HG02938 (cell line): ENCODE data around the gene IFT122.
"Not testable (repeated sequence)": the region's sequence is repeated elsewhere in the genome, so short reads cannot be mapped to it uniquely, and the experiment has no call there.

Experiments
- ATAC-seq: cut with Tn5 transposase; IDR thresholded peaks from one replicate; pipeline ENCODE4 v1.9.1; 2021; ENCODE audit warnings: mild to moderate bottlenecking, moderate library complexity; ENCODE audit not compliant: unreplicated experiment

The IFT122 gene

DNA sequence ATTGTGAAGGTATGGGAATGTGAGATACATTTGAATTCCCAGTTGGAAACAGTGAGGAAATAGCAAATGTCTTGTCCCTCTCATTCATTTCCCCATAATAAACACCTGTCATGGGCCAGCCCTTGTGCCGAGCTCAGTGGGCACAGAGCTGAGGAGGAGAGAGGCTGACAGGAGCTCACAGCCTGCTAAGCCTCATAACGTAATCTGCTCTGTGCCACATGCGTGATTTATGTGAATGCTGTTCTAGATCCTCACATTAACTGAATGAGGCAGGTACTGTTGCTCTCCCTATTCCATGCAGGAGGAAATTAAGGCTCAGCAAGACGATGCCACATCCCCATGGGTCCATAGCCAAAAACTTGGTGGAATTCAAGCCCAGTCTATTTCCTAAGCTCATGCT lies 53.2 kb downstream of the IFT122 start:
- ATAC-seq = no peak

DNA sequence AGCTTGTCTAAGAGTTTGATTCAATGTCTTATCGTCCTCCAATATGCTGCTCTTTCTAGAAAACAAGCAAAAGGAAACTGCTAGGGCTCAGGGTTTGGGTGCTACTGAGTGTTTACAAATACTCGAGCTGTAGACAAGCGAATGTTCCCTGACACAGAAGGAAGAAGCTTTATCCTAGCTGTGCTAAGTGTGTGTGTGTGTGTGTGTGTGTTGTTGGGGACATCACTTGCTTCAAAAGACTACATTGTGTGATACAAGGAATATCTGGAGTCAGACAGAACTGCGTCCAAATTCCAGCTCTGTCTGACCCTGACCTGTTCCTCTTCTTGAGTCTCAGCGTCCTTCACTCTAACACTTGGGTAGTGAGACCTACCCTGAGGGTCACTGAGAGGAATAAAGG lies 54.5 kb downstream of the IFT122 start:
- ATAC-seq = not testable (repeated sequence)

DNA sequence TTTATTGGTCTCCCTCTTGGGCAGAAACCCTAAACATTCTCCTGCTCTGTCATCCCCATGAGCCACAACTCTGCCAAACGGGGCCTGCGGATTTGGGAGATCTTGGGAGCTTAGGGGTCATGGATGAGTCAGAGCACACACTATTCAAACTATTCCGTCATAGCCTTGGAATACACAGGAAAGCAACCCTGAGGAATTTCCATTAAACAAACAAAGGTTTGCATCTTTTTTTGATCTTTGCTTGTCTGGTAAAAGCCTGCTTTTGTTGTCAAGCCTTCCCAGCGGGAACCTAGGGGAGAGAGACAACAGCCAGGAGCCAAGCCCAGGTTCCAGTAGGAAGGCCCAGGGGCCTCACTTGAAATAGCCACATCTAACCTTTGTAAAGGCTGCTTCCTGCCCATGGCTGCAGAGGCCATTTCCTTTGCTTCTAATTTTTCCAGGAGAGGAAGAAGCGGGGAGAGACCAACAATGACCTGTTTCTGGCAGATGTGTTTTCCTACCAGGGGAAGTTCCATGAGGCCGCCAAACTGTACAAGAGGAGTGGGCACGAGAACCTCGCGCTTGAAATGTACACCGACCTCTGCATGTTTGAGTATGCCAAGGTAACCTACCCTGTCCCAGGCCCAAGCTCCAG lies 55.1 kb downstream of the IFT122 start:
- not testable (repeated sequence) for ATAC-seq

DNA sequence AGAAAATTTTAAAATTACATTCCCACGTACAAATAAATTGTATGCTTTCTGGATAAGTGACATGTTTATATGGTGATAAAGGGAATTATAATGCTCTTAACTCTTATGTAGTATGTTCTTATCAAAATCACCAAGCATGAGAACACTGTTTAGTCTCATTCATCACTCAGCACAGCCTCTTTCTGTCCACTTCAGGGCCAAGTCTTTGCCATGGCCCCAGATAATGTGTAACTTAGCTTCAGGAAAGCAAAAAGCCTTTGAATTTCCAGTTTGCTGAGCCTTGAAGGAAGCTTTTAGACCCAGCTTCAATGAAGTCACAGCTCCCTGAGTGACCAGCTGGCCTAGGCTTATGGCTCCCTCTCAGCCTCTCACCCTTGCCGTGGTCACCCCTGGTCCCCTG lies 57.9 kb downstream of the IFT122 start:
- ATAC-seq = not testable (repeated sequence)

DNA sequence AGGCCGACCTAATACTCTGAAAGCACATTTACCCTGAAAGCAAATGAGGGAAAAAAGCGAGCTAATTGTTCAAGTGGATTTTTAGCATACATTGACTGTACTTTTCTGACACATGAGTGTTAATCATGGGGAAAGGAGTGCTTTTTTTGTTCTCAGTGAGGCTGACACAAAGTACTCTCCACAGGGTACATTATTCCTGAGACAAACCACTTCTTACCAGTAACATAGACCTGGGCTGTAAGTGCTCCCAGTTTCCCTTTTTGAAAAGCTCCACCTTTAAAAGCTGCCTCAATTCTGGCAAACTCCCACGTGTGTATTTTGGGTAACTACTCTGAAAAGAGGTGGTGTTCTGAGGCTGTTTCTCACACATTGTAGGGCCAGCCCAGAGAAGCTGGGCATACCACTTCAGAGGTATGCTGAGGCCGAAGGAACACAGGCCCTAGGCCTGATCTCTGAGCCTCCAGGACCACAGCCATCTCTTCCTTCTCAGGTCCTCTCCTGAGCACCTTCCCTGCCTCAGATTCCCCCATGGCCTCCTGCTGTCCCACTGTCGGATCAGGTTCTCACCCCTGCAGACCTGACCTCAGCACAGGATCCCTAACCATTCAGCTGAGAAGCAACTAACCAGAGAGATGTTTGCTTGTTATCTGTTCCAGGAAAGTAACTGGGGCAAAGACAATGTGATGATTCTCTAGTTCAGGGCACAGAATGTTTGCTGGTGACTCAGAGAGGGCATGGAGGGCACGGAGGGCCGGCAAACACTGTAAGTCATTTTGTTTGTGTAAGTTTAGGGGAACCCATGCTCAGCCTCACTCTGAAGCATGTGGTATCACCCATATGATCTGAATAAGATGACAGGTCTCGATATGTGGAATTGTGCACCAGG lies 58.8 kb downstream of the IFT122 start:
- ATAC-seq = not testable (repeated sequence)

DNA sequence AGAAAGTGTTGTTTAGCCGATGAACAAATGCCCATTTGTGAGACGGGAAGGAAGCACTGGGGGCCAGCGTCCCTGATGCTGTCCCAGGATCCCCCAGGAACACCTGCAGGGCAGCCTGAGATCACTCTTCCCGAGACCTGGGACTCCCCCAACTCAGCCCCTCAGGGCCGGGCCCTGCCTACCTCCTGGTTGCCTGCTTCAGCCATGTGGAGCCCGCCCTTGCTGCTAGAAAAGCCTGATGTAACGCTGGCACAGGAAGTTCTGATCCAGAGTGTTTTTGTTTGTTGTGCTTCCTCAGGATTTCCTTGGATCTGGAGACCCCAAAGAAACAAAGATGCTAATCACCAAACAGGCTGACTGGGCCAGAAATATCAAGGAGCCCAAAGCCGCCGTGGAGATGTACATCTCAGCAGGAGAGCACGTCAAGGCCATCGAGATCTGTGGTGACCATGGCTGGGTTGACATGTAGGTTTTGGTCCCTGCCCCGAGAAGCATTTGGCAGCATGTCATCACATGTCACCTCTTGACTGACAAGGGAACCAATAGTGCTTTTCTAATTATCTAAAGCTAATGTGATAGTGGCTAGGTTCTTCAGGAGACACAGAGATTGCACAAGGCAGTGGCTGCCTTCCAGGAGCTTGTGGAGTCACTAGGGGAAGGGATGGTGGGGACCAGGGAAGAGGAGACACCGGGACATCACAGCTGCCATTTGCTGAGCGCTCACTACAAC lies 59.7 kb downstream of the IFT122 start:
- ATAC-seq = not testable (repeated sequence)

DNA sequence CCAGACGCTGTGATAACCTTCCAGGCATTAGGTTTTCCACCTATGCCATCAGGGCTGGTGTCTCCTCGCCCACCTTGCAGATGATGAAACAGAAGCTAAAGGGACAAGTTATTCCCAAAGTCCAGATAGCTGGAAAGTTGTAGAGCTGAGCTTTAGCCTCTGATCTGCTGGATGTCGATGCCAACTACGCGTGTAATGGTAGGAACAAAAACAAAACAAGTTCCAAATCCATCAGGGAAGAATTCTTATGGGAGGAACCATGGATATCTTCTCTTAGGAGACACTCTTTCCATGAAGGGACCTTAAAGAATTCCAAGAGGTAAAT lies 60.3 kb downstream of the IFT122 start:
- ATAC-seq = no peak

DNA sequence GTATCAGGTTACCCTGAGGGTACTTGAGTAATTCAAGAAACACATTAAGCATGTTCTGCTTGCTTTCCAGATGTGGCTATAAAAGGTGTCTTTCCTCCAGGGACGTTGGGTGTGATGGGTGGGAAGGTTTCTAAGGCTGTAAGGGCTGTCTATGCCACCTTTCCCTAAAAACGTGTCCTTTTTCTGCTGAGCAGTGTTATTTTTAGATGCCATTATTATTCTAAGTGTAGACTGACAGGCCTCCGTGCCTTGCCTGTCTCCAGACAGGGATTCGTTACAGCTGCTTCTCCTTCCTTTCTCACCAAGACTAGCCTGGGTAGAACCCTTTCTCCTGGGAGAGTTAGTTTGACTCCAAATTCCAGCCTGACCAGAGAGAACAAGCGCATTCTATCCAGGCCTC lies 61.6 kb downstream of the IFT122 start:
- ATAC-seq = no peak

DNA sequence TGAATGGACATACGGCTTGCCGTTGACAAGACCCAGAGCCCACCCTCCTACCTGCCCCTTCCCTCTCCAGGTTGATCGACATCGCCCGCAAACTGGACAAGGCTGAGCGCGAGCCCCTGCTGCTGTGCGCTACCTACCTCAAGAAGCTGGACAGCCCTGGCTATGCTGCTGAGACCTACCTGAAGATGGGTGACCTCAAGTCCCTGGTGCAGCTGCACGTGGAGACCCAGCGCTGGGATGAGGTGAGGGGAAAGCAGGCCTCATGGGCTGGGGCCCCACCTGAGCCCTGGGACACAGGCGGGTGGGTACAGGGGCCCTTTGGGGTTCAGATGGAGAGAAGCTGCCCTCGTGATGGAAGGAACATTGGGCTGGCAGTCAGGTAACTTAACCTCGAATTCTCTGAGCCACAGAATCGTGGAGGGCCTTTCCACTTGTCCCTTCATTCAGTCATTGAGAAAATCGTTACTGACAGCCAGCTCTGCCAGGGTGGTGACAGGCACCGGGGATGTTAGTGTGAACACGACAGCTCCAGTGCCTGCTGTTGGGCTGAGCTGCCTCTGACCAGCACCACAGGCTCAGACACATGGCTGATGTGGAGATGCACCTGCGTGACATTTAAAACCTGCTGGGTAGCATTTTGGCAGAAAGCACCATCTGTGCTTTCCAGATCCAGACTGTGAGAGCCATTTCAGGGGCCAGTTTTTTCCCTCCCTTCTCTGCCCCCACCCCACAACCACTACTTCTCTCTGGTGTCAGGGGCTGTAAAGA lies 62.8 kb downstream of the IFT122 start:
- ATAC-seq = no peak

DNA sequence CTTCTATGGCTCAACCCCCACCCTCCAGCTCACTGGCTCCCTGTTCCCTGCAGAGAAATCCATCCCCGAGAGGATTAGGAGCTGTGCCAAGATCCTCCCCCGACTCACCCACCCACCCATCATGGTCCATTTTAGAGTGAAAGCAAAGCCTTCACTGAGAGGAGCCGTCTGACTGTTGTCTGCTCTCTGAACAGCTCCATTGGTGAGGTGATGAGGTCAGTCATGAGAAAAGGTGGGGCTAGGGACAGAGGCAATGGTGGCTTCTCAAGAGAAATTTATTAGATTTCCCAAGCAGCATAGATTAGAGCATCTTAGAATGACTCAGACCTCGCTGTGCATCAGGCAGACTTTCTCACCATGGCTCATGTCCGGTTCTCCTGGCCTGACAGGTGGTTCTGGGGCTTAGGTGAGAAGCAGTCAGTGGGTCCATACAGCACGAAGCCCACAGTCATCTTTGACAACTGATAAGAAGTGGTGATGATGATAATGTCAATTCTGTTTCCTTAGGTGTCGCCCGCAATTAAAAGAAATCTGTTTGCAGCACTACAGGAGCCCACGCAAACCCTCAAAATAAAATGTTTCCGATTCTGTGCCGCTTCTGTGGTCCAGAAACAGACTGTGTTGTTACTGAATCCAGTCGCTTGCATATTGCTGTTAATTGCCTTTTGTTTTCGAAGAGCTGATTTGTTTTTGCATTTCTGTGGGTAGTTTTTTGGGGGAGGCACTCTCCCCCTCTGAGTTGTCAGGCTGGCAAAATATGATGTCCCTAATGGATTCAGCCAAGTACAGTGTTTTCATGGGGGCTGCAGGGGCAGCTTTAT lies 63.7 kb downstream of the IFT122 start:
- no peak for ATAC-seq

DNA sequence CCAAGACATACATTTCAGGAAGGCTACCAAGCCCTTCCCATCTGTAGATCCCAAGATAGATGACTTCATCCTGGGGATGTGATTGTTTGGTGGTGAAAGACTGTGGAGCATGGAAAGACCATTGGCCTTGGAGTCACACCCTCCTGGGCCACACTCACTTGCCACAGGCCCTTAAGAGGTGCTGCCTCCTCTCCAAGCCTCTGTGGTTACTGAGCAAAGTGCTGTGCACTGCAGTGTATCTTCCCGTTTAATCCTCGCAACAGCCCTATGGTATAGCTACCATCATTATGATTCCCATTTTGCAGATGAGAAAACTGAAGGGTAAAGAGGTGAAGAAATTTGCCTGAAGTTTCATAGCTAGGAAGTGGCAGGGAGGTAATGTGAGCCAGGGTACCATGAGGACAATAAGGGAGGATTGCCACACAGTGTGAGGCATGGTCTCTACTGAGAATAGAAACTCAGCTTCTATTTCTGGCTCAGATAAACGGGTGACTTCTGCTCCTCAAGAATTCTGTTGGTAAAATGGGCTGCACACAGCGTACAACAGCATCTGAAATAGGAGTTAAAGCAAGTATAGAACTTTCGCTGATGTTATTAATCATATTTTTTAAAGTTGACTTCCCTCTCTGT lies 64.6 kb downstream of the IFT122 start:
- no peak for ATAC-seq

DNA sequence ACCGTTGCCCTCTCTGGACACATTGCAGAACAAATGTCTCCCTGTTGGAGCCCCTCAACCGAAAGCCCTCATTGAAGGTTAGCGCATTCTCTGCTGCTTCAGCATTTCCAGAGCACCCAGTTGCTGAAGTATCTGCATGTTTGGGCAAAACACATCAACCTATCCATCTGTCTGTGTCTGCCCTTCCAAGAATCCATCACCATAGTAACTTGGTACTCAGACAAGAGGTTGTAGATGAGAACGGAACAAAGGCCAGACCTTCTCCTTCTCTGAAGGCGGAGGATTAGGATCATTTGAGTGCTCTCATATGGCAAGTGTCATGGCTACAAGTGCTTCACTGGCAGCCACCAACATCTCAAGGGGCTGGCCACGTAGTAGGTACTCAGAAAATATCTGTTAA lies 65.3 kb downstream of the IFT122 start:
- ATAC-seq = no peak

DNA sequence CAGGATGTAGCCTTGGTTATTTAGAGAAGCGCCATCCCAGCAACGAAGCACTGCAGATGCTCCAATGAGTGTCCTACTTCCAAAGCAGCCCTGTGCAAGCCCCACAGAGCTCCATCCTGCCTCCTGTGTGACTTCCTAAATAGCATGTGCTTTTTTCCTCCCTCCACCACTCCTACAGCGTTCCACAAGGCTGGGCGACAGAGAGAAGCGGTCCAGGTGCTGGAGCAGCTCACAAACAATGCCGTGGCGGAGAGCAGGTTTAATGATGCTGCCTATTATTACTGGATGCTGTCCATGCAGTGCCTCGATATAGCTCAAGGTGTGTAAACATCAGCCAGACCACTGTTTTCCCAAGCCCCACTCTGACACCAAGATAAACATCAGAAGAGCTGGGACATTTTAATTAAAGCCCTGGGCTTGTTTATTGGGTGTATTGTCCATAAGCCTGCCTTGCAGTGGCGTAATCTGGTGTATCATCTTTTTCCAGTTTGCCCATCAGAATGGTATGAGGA lies 66.3 kb downstream of the IFT122 start:
- ATAC-seq = no peak

DNA sequence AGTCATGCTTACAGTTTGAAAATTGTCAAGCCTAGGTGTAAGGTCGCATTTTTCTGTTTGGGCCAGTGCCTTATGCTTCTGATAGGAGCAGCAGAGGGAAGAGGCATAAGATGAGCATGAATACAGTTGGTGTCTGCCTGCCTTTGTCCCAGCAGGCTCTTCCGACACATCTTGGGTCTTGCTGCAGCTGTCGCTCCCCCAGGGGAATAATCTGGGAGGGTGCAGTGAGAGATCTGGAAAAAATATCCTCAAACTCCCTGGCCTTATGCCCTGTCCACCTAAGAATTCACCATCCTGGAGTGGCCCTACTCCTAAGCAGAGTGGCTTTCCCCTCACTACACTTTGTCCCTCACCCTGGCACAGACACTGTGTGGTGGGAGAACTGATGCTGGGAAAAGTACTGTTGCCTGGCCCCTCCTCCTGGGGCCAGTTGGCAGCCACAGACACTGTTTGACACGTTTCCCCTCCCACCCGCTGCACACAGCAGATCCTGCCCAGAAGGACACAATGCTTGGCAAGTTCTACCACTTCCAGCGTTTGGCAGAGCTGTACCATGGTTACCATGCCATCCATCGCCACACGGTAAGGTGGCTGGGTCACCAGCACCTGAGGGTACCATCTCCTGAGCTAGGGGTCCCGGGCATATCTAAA lies 67.3 kb downstream of the IFT122 start:
- no peak for ATAC-seq

DNA sequence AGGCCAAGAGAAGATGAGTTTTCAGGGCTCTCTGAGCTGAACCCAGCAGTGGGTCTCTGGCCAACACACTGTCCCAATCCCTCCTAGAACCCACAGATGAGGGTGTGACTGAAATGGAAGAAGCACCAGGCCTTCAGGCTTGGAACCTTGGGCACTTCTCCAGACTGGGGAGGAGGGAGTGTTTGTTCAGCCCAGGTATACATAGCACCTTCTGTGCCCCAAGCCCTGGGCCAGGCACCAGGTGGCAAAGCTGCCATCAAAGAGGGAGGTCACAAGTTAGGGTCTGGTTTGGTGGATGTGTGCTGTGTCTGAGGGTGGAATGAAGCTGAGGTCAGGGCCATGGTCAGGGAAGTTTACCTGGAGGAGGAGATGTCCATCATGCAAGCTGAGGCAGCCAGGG lies 72.6 kb downstream of the IFT122 start:
- ATAC-seq = no peak

DNA sequence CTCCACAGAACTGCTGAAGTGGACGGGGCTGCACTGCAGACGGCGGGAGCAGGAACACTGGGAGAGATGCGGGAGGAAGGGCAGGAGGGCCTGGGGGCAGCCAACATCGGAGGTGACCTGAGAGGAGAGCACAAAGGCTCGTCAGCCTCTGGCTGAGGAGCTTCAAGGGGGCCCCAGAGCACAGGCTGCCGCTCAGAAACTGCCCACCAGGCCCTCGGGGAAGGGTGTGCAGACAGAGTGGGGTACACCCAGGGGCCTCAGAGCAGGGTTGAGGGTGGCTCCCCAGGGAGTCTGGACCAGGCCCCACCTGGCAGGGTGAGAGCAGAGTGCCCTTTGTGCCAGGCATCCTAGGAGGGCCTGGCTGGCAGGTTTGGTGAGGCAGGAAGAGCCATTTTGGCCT lies 73.7 kb downstream of the IFT122 start:
- no peak for ATAC-seq

DNA sequence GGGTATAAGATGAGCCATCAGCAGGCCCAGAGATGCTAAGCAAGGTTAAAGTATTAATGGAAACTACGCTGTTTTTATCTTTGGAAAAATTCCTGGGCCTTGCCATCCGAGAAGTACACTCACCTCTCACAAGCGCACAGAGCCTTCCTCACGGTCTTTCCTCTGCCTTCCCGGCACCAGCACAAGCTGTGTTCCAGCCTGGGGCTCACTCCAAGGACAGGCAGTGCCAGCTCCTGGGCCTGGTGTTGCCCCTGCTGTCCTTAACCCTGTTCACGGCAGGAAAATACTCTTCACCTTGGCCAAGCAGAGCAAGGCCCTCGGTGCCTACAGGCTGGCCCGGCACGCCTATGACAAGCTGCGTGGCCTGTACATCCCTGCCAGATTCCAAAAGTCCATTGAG lies 74.1 kb downstream of the IFT122 start:
- no peak for ATAC-seq

DNA sequence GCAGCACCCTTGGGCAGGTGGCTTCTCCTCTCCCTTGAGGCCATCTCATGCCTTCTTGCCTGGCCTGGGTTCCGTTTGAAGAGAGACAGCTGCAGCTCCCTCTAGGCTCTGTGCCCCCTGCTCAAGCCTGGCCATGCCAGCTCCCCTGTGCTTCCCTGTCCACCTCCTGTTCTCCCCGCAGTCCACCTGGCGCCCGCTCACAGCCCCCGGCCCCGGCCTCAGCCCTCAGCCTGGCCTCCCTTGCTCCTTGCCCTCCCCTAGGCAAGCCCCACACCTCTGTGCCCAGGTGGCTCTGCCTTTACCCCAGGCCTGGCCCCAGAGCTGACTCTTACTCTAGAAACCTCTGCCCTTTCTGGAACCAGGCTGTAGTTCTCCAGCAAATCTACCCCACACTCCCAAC lies 74.5 kb downstream of the IFT122 start:
- ATAC-seq = no peak
